ENCODE measurements around the gene BRI3. TPM values are rescaled to one million over a fixed set of nuclear protein-coding genes. Genes with fewer than 3 reads are reported as not detected.
A peak's percentile ranks its signal among the peaks of the same experiment; 100 is the strongest.

BRI3 gene
- total RNA-seq, 4 donors from 2014 or later = 34.2 to 54.2 (median 46.3) TPM

GRCh38 chr7:98286701-98287485 lies 5.4 kb downstream of the BRI3 start:
- WGBS, 2 donors = 35 to 52% methylated on average over 16 to 21 of the region's 21 CpGs
- no peak overlapping the region for H3K4me3 ChIP-seq (ENCODE audit: low read depth, poor library complexity, severe bottlenecking)
- TF ChIP-seq POLR2A (IDR thresholded peaks at IDR 0.05) (no peak), CTCF (IDR thresholded peaks at IDR 0.05) (no peak)
- intact Hi-C loops (cut with DNase I; ENCODE audit: low total_unique reads) = no loop called here
- no peak for DNase-seq (ENCODE audit: low spot score in 2 of 2)

DNA sequence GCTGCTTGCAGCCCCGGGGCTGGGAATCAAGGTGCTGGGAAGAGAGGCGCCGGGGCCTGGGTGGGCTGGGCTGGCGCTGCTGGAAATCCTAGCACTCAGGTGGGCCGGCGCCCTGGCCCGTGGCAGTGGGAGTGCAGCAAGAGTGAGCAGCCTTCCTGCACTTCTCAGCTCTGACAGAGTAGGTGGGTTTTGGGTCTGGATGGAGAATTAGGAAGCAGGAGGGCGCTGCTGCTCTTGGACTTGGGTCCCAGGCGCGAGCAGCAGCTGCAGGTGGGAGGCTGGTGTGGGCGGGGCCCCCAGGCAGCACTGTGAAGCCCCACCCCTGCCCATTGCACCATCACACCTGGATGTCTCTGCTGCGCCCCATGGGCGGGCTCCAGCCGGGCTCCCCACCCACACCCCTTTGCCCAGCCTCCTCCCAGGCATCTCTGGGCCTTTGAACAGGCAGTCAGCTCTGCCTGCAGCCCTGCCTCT lies 6.0 kb downstream of the BRI3 start:
- H3K4me3 ChIP-seq (ENCODE audit: low read depth, poor library complexity, severe bottlenecking) = no peak overlapping the region
- intact Hi-C loops (cut with DNase I; ENCODE audit: low total_unique reads) = no loop called here
- DNase-seq (ENCODE audit: low spot score in 2 of 2) = peak; percentile 64 to 90
- WGBS, 2 donors = 43 to 80% methylated on average over 7 to 13 of the region's 14 CpGs
- no peak for TF ChIP-seq POLR2A (IDR thresholded peaks at IDR 0.05)
- TF ChIP-seq CTCF (IDR thresholded peaks at IDR 0.05) = no peak

GRCh38 chr7:98288064-98288823 lies 6.8 kb downstream of the BRI3 start:
- intact Hi-C loops (cut with DNase I; ENCODE audit: low total_unique reads) = no loop called here
- no peak for DNase-seq (ENCODE audit: low spot score in 2 of 2)
- 47 to 57% methylated on average over 12 of the region's 12 CpGs for WGBS, 2 donors
- H3K4me3 ChIP-seq (ENCODE audit: low read depth, poor library complexity, severe bottlenecking) = no peak overlapping the region
- no peak for TF ChIP-seq POLR2A (IDR thresholded peaks at IDR 0.05)
- no peak for TF ChIP-seq CTCF (IDR thresholded peaks at IDR 0.05)

- DNase-seq (ENCODE audit: low spot score in 2 of 2) = no peak
- TF ChIP-seq CTCF (IDR thresholded peaks at IDR 0.05) (no peak), POLR2A (IDR thresholded peaks at IDR 0.05) (no peak)
- 74 to 86% methylated on average over 2 to 4 of the region's 4 CpGs for whole genome bisulfite sequencing, 2 donors
- H3K4me3 ChIP-seq (ENCODE audit: low read depth, poor library complexity, severe bottlenecking) = no peak overlapping the region
- intact Hi-C loops (cut with DNase I; ENCODE audit: low total_unique reads) = no loop called here
Measured at GRCh38 chr7:98289333-98289875, 7.9 kb downstream of the BRI3 start.

GRCh38 chr7:98291717-98292116 lies 10.2 kb downstream of the BRI3 start:
- TF ChIP-seq POLR2A (IDR thresholded peaks at IDR 0.05) (no peak), CTCF (IDR thresholded peaks at IDR 0.05) (no peak)
- intact Hi-C loops (cut with DNase I; ENCODE audit: low total_unique reads) = loop anchor here (10.0 kb wide), 2 partner anchors 113 to 553 kb away; partner anchors contain the start of gene BAIAP2L1
- 69 to 82% methylated on average over 7 of the region's 7 CpGs for WGBS, 2 donors
- DNase-seq (ENCODE audit: low spot score in 2 of 2) = no peak
- H3K4me3 ChIP-seq (ENCODE audit: low read depth, poor library complexity, severe bottlenecking) = no peak overlapping the region

Data from lower leg skin (tissue), 4 donors.